Measurements from ENCODE around the gene CNTNAP5.

Gene CNTNAP5

DNA sequence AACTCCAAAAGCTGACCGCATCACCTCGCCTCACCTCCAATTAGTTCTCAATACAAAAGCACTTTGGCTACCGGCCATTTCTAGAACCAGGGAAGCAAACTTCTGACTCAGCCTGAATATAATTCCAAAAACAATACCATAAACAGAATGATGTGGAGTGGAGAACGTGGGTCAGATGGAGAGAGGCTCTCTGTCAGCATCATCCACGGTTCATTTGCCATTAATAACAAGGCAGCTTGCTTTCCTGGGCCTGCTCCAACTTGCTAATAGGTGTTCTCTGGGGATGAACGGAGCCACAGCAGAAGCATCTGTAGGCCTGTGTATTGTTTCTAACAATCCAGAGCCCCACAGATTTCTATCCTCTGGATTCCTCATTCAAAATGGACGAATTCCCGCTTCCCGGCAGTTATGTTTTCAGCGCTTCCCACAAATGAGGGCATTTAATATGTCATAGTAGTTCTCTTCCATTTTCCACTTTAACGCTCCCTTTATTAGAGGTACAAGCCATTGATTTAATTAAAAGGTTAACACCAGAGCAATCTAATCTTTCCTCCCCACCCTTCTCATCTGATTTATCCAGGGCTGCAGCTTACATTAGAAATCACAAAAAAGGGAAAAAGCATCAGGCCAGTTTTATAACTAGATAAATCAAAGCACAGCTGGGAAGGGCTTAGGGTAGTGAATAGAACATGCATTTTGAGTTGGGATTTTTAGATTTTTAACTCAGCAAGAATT, 23.2 kb upstream of the CNTNAP5 start:
- no peak overlapping the region for H3K4ac ChIP-seq (ENCODE audit: low read depth, low read length)
- no peaks in the 10 kb centered on the region for H3K4me1 ChIP-seq (ENCODE audit: control insufficient read depth in 1 of 2, insufficient read depth in 2 of 2, low read length in 2 of 2)
- H4K8ac ChIP-seq (ENCODE audit: low read depth, low read length), result no peak overlapping the region
- H2BK120ac ChIP-seq (ENCODE audit: insufficient read depth, low read length, poor library complexity), result no peak overlapping the region
- H4K91ac ChIP-seq (ENCODE audit: low read depth, low read length), result no peak overlapping the region
- H2AK5ac ChIP-seq (ENCODE audit: low read length), result no peak overlapping the region
- no CpG with 5 or more reads among the region's 11 CpGs for WGBS (ENCODE audit: extremely low coverage, insufficient coverage, insufficient read length)
- H3K79me1 ChIP-seq (ENCODE audit: low read length), result no peaks in the 10 kb centered on the region
- no peak overlapping the region for H2BK5ac ChIP-seq (ENCODE audit: low read depth, low read length, poor library complexity)
- H3K36me3 ChIP-seq (ENCODE audit: control insufficient read depth in 1 of 2, insufficient read depth in 2 of 2, low read length in 2 of 2), result no peaks in the 10 kb centered on the region
- H2AFZ ChIP-seq (ENCODE audit: insufficient read depth, low read length, poor library complexity), result no peak overlapping the region
- no peak overlapping the region for H3K27ac ChIP-seq (ENCODE audit: low read depth, low read length)
- no peak for DNase-seq
- no peak overlapping the region for H3K4me2 ChIP-seq (ENCODE audit: low read length)
- no peak overlapping the region for H3K14ac ChIP-seq (ENCODE audit: low read length)
- no peak overlapping the region for H3K18ac ChIP-seq (ENCODE audit: low read length)
- H3K79me2 ChIP-seq (ENCODE audit: control insufficient read depth, insufficient read depth, low read length, poor library complexity), result no peaks in the 10 kb centered on the region
- no peak overlapping the region for H4K12ac ChIP-seq (ENCODE audit: low read depth, low read length)
- H3K27me3 ChIP-seq (ENCODE audit: insufficient read depth, low read length), result no peaks in the 10 kb centered on the region
- no peak overlapping the region for H3K23ac ChIP-seq (ENCODE audit: low read length)
- H3K9ac ChIP-seq (ENCODE audit: low read length), result no peak overlapping the region
- H3K9me3 ChIP-seq (ENCODE audit: insufficient read depth, low read depth, low read length), result no peaks in the 10 kb centered on the region
- H2BK12ac ChIP-seq (ENCODE audit: low read length), result no peak overlapping the region
- no peak overlapping the region for H3K4me3 ChIP-seq (ENCODE audit: low read depth, low read length)

DNA sequence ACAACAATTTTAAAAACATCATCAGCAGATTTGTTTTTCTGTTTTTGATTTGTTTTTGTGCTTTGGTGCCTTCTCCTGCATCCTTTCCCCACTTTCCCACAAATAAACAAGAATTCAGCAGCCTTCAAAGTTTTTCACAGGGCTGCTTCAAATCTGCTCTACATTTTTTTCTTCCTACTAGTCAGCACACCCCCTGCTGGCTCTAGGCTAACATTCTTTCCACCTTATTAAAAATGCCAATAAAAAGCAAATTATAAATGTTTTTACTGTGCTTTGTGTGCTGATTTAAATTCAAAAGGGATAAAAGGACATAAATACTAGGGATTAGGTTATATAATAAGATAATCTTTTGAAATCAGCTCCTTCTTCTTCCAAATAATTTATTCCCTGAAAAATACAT, 6.2 kb upstream of the CNTNAP5 start:
- DNase-seq, result no peak
- Histone ChIP-seq H3K9ac (ENCODE audit: low read length) (no peak overlapping the region), H2BK120ac (ENCODE audit: insufficient read depth, low read length, poor library complexity) (no peak overlapping the region), H3K23ac (ENCODE audit: low read length) (no peak overlapping the region), H4K12ac (ENCODE audit: low read depth, low read length) (no peak overlapping the region), H3K4me1 (ENCODE audit: control insufficient read depth in 1 of 2, insufficient read depth in 2 of 2, low read length in 2 of 2) (no peaks in the 10 kb centered on the region), H3K36me3 (ENCODE audit: control insufficient read depth in 1 of 2, insufficient read depth in 2 of 2, low read length in 2 of 2) (no peaks in the 10 kb centered on the region), H3K4ac (ENCODE audit: low read depth, low read length) (no peak overlapping the region), H3K79me1 (ENCODE audit: low read length) (no peaks in the 10 kb centered on the region), H3K4me2 (ENCODE audit: low read length) (no peak overlapping the region), H4K91ac (ENCODE audit: low read depth, low read length) (no peak overlapping the region), H3K79me2 (ENCODE audit: control insufficient read depth, insufficient read depth, low read length, poor library complexity) (no peaks in the 10 kb centered on the region), H3K18ac (ENCODE audit: low read length) (no peak overlapping the region), H3K27ac (ENCODE audit: low read depth, low read length) (no peak overlapping the region), H2AFZ (ENCODE audit: insufficient read depth, low read length, poor library complexity) (no peak overlapping the region), H3K9me3 (ENCODE audit: insufficient read depth, low read depth, low read length) (peaks cover 1% of the 10 kb centered on the region), H2AK5ac (ENCODE audit: low read length) (no peak overlapping the region), H2BK5ac (ENCODE audit: low read depth, low read length, poor library complexity) (no peak overlapping the region), H2BK12ac (ENCODE audit: low read length) (no peak overlapping the region), H3K4me3 (ENCODE audit: low read depth, low read length) (no peak overlapping the region), H3K14ac (ENCODE audit: low read length) (no peak overlapping the region), H3K27me3 (ENCODE audit: insufficient read depth, low read length) (no peaks in the 10 kb centered on the region), H4K8ac (ENCODE audit: low read depth, low read length) (no peak overlapping the region)

GRCh38 chr2:124024561-124025170, 421 bp upstream of the CNTNAP5 start:
- Histone ChIP-seq H2BK12ac (ENCODE audit: low read length) (no peak overlapping the region), H2AFZ (ENCODE audit: insufficient read depth, low read length, poor library complexity) (no peak overlapping the region), H3K36me3 (ENCODE audit: control insufficient read depth in 1 of 2, insufficient read depth in 2 of 2, low read length in 2 of 2) (no peaks in the 10 kb centered on the region), H3K14ac (ENCODE audit: low read length) (no peak overlapping the region), H3K4ac (ENCODE audit: low read depth, low read length) (no peak overlapping the region), H4K91ac (ENCODE audit: low read depth, low read length) (no peak overlapping the region), H3K4me3 (ENCODE audit: low read depth, low read length) (no peak overlapping the region), H3K18ac (ENCODE audit: low read length) (no peak overlapping the region), H2BK120ac (ENCODE audit: insufficient read depth, low read length, poor library complexity) (no peak overlapping the region), H3K79me2 (ENCODE audit: control insufficient read depth, insufficient read depth, low read length, poor library complexity) (no peaks in the 10 kb centered on the region), H3K4me1 (ENCODE audit: control insufficient read depth in 1 of 2, insufficient read depth in 2 of 2, low read length in 2 of 2) (peaks cover 2 to 7% of the 10 kb centered on the region in 2 experiments), H3K9ac (ENCODE audit: low read length) (peak overlapping the region; percentile 45), H2AK5ac (ENCODE audit: low read length) (no peak overlapping the region), H3K79me1 (ENCODE audit: low read length) (no peaks in the 10 kb centered on the region), H2BK5ac (ENCODE audit: low read depth, low read length, poor library complexity) (no peak overlapping the region), H3K4me2 (ENCODE audit: low read length) (peak overlapping the region; percentile 66), H3K9me3 (ENCODE audit: insufficient read depth, low read depth, low read length) (peaks cover 1% of the 10 kb centered on the region), H3K27ac (ENCODE audit: low read depth, low read length) (no peak overlapping the region), H4K12ac (ENCODE audit: low read depth, low read length) (no peak overlapping the region), H3K27me3 (ENCODE audit: insufficient read depth, low read length) (peaks cover 3% of the 10 kb centered on the region), H3K23ac (ENCODE audit: low read length) (no peak overlapping the region), H4K8ac (ENCODE audit: low read depth, low read length) (no peak overlapping the region)
- no peak for DNase-seq
- WGBS (ENCODE audit: extremely low coverage, insufficient coverage, insufficient read length), result no CpG with 5 or more reads among the region's 36 CpGs

DNA sequence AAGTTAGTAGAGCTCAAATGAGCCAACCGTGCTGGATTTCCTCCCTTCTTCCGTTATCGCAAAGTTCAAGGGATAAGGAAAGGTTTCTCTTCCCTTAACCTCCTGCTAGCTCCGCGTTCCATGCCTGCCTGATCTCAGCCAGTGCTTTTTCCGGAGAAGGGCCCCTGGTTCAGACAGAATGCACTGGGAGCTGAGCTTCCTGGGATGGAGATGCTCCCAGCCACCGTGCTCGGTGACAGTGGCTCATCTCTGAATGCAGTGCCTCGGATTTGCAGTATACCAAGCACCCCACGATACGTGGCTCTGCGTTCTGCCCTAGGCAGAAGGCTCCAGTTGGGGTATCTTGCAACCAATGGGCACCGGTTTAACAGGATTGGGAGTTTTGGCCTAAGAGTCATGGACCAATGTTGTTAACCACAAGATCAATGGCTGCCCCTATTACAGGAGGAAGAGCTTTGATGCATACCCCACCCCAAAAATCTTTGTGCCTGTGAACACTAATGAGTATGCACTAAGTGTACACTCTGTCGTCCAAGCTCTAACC, 876 bp downstream of the CNTNAP5 start:
- Histone ChIP-seq H2BK5ac (ENCODE audit: low read depth, low read length, poor library complexity) (no peak overlapping the region), H3K4me3 (ENCODE audit: low read depth, low read length) (no peak overlapping the region), H3K79me1 (ENCODE audit: low read length) (no peaks in the 10 kb centered on the region), H3K9ac (ENCODE audit: low read length) (no peak overlapping the region), H3K27me3 (ENCODE audit: insufficient read depth, low read length) (peaks cover 3% of the 10 kb centered on the region), H3K4me1 (ENCODE audit: control insufficient read depth in 1 of 2, insufficient read depth in 2 of 2, low read length in 2 of 2) (peaks cover 2 to 7% of the 10 kb centered on the region in 2 experiments), H2BK12ac (ENCODE audit: low read length) (no peak overlapping the region), H3K36me3 (ENCODE audit: control insufficient read depth in 1 of 2, insufficient read depth in 2 of 2, low read length in 2 of 2) (no peaks in the 10 kb centered on the region), H3K9me3 (ENCODE audit: insufficient read depth, low read depth, low read length) (peaks cover 1% of the 10 kb centered on the region), H3K23ac (ENCODE audit: low read length) (no peak overlapping the region), H3K14ac (ENCODE audit: low read length) (no peak overlapping the region), H4K12ac (ENCODE audit: low read depth, low read length) (no peak overlapping the region), H4K8ac (ENCODE audit: low read depth, low read length) (no peak overlapping the region), H2AFZ (ENCODE audit: insufficient read depth, low read length, poor library complexity) (no peak overlapping the region), H3K18ac (ENCODE audit: low read length) (no peak overlapping the region), H3K4ac (ENCODE audit: low read depth, low read length) (no peak overlapping the region), H2AK5ac (ENCODE audit: low read length) (no peak overlapping the region), H4K91ac (ENCODE audit: low read depth, low read length) (no peak overlapping the region), H3K27ac (ENCODE audit: low read depth, low read length) (no peak overlapping the region), H3K4me2 (ENCODE audit: low read length) (no peak overlapping the region), H2BK120ac (ENCODE audit: insufficient read depth, low read length, poor library complexity) (no peak overlapping the region), H3K79me2 (ENCODE audit: control insufficient read depth, insufficient read depth, low read length, poor library complexity) (no peaks in the 10 kb centered on the region)
- no peak for DNase-seq
- WGBS (ENCODE audit: extremely low coverage, insufficient coverage, insufficient read length), result no CpG with 5 or more reads among the region's 14 CpGs
